Measurements from ENCODE around the gene GPX4.
A peak's percentile ranks its signal among the peaks of the same experiment; 100 is the strongest.

The GPX4 gene

GRCh38 chr19:1131718-1132551, 28.1 kb downstream of the GPX4 start:
- peak; percentile 89 for DNase-seq (ENCODE audit: low spot score)

- DNase-seq (ENCODE audit: low spot score), result no peak
These were observed 29.0 kb downstream of the GPX4 start for GRCh38 chr19:1132552-1133383.

- DNase-seq (ENCODE audit: low spot score), result peak; percentile 66
These were observed 29.7 kb downstream of the GPX4 start for GRCh38 chr19:1133471-1133929.

DNA sequence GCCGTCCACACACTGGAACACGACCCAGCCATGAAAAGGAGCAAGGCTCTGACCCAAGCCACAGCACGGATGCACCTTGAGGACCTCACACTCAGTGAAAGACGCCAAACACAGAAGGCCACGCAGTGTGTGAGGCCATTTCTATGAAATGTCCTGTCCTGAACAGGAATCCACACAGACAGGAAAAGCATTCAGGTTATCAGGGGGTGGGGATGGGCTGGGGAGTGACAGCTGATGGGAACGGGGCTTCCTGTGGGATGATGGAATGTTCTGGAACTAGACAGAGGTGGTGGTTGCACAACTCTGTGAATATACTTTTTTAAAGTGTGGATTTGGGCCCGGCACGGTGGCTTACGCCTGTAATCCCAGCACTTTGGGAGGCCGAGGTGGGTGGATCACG, 30.6 kb downstream of the GPX4 start:
- no peak for DNase-seq (ENCODE audit: low spot score)

GRCh38 chr19:1135454-1135853, 31.7 kb downstream of the GPX4 start:
- no peak for DNase-seq (ENCODE audit: low spot score)

GRCh38 chr19:1136201-1136600, 32.4 kb downstream of the GPX4 start:
- no peak for DNase-seq (ENCODE audit: low spot score)

DNA sequence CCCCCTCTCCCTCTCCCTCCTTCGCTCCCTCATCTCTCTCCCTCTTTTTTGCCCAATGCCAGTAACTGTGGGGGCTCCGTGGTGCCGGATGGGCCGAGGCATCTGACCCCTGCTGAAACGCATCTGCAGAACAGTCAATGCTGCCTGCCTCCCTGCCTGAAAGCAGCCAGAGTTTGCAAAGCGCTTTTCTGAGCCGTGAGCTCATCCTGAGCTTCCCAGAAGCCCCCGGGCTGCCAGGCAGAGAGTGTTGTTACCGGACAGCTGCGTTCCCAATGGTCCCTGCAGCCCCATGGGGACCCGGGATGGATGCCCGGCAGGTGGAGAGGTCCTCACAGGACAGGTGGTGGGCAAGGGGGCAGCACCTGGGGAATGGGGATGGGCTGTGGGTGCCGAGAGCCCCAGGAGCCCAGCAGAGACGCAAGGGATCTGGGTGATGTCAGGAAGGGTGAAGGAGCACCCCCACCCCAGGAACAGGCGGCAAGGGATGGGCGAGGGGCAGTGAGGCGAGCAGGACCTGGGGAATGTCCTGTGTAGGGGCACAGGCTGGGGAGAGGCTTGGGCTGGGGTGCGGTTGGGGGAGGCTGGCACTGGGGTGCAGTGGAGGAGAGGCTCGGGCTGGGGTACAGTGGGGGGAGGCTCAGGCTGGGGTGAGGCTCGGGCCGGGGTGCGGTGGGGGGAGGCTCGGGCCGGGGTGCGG, 33.0 kb downstream of the GPX4 start:
- DNase-seq (ENCODE audit: low spot score), result no peak

DNA sequence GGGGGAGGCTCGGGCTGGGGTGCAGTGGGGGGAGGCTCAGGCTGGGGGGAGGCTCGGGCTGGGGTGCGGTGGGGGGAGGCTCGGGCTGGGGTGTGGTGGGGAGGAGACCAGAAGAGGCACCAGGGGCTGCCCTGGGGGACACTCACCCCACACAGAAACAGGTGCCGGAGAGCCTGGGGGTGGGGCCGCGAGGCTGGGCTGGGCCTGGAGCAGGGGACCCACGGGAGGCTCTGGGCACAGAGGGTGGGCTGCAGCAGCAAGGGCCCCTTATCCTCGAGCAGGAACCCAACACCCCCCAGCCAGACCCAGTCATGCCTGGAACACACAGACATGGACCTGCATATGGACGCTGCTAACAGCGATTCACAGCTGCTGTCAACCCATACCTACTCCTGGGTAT, 34.3 kb downstream of the GPX4 start:
- DNase-seq (ENCODE audit: low spot score), result no peak

DNA sequence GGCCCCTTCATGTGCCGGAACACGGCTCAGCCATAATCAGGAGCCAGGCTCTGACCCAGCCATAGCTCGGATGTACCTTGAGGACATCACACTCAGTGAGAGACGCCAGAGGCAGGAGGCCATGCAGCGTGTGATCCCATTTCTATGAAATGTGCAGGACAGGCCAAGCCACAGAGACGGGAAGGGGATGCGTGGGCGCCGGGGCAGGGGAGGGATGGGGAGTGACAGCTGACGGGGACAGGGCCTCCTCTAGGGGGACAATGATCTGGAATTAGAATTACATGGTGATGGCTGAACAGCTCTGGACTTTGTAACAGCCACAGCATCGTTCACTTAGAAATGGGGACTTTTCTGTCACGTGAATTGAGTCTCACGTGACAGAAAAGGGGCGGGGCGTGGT, 35.3 kb downstream of the GPX4 start:
- no peak for DNase-seq (ENCODE audit: low spot score)

DNA sequence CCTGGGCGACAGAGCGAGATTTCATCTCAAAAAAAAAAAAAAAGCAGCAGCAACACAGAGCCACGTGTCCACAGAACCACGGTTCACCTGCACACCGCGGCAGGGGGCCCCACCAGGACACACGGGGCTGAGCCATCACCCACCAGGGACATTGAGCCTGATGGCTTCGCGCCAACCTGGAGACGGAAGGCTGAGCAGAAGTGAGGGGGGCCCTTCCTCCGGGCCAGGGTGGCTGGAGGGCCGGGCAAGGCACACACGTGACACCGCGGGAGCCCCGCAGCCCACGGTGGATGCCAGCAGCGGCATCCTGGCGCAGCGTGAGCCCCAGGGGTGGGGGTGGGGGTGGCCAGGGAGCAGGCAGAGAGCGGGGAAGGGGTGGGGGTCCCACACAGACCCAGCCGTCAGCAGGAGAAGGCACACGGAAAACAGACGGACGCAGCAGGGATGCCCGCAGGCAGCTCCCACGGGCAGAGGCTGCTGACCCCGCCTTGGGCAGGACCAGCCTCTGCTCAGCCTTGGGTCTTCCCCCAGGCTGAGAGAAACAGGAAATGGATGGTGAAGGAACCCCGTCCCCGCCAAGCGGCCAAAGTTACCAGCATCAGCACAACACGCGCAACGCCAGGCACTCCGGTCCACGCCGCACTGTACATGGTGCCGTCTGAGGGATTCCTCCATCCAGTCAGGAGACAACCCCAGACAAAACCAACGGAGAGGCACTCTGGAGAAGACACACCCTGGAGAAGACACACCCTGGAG, 36.7 kb downstream of the GPX4 start:
- no peak for DNase-seq (ENCODE audit: low spot score)

GRCh38 chr19:1141944-1142343, 38.1 kb downstream of the GPX4 start:
- no peak for DNase-seq (ENCODE audit: low spot score)

DNA sequence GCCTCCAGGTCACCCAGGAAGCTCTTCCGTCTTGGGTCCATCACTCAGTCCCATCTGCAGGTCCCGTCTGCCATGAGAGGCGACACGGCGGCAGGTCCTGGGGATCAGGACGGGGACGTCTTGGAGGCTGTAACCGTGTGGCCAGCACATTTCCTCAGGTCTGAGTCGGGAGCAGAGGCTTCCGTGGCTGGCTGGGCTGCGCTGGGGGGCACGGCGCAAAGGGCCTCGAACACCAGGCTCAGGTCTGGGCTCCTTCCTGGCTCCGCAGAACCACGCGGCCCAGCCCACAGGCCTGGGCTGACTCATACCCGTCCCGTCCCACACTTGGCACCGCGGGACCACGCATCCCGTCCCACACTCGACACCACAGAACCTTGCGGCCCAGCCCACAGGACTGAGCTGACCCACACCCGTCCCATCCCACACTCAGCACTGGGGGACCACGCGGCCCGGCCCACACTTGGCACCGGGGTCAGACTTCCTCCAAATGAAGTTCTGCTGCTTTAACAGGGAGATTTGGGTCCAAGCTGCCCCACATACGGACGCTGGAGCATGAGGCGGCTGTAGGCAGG, 40.1 kb downstream of the GPX4 start:
- DNase-seq (ENCODE audit: low spot score), result no peak

DNA sequence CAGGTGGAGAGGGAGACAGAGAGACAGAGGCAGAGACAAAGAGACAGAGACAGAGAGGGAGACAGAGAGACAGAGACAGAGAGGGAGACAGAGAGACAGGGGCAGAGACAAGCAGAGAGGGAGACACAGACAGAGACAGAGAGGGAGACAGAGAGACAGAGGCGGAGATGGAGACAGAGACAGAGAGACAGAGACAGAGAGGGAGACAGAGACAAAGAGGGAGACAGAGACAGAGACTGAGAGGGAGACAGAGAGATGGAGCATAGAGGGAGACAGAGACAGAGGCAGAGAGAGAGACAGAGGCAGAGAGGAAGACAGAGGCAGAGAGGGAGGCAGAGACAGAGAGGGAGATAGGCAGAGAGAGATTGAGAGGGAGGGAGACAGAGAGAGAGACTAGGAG, 40.9 kb downstream of the GPX4 start:
- DNase-seq (ENCODE audit: low spot score), result no peak

- DNase-seq (ENCODE audit: low spot score), result no peak
These were observed 42.0 kb downstream of the GPX4 start for GRCh38 chr19:1145635-1146411.

DNA sequence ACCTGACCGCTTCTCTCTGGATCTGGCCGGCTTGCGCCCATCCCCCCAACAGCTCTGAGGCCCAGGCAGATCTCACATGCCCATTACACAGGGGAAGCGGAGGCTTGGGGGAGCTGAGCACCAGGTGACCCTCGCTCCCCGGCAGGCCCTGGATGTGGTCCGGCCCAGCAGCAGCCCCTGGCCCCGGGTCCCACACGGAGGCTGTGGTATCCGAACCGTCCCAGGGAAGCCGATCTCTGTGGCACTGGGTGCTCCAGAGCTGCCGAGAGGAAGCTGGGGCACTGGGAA, 42.6 kb downstream of the GPX4 start:
- DNase-seq (ENCODE audit: low spot score), result no peak

- DNase-seq (ENCODE audit: low spot score), result no peak
These were observed 43.3 kb downstream of the GPX4 start for GRCh38 chr19:1146858-1147780.

- DNase-seq (ENCODE audit: low spot score), result no peak
These were observed 44.2 kb downstream of the GPX4 start for GRCh38 chr19:1147934-1148549.

GRCh38 chr19:1149259-1150045, 45.7 kb downstream of the GPX4 start:
- DNase-seq (ENCODE audit: low spot score), result no peak

Measured in hepatic stellate cell (primary cell).